ENCODE data around the gene LCN12.

DNA sequence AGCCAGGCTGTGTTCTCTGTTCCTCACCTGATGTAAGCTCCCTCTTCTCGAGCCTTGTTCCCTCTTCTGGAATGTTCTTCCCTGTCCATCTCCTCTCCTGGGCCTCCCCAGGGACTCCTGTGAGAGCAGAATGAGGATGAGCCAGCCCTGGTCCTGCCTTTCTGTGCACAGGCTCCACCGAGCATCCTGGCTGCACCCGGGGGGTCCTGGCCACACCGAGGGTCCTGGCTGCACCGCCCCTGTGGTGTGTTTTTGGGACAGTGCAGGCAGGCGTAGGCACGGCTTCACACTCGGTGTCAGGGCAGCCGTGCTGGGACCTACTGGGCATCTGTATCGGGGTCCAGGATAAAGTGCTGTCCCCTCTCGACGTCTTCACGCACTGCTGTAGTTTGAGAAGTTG, 25.3 kb upstream of the LCN12 start:
- TF ChIP-seq POLR2A (IDR thresholded peaks at IDR 0.05; ENCODE audit: low read depth), result no peak
- TF ChIP-seq, protein P1, sequence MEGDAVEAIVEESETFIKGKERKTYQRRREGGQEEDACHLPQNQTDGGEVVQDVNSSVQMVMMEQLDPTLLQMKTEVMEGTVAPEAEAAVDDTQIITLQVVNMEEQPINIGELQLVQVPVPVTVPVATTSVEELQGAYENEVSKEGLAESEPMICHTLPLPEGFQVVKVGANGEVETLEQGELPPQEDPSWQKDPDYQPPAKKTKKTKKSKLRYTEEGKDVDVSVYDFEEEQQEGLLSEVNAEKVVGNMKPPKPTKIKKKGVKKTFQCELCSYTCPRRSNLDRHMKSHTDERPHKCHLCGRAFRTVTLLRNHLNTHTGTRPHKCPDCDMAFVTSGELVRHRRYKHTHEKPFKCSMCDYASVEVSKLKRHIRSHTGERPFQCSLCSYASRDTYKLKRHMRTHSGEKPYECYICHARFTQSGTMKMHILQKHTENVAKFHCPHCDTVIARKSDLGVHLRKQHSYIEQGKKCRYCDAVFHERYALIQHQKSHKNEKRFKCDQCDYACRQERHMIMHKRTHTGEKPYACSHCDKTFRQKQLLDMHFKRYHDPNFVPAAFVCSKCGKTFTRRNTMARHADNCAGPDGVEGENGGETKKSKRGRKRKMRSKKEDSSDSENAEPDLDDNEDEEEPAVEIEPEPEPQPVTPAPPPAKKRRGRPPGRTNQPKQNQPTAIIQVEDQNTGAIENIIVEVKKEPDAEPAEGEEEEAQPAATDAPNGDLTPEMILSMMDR (IDR thresholded peaks at IDR 0.05), result no peak
